Islet of Langerhans (tissue), 1 donor: ENCODE measurements around the gene PAPPA2.
"Not testable (repeated sequence)": the region's sequence is repeated elsewhere in the genome, so short reads cannot be mapped to it uniquely, and the experiment has no call there.

ENCODE experiments used
- FAIRE-seq: peaks from one replicate; lab custom pipeline; 2011; peaks lifted over from hg19 to GRCh38; lab: Jason Lieb, UNC

Gene PAPPA2

DNA sequence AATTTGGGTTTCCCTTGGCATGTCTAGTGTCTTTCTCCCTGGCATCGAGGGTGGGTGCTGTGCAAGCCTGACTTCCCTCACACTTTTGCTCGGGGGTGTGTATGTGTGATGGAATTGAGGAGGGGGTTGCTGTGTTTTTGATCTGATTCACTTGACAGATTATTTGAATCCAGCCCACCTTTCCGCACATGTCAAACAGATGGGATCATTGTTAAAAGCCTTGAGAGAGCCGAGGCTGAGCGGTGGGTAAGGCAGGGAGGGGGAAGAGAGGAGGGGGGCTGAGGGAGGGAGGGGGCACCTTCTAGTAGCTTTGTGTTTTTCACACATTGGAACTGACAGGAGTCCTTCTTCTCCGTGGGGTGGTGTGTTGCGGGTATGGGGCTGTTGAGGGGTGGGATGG lies 90.0 kb downstream of the PAPPA2 start:
- FAIRE-seq, result no peak

DNA sequence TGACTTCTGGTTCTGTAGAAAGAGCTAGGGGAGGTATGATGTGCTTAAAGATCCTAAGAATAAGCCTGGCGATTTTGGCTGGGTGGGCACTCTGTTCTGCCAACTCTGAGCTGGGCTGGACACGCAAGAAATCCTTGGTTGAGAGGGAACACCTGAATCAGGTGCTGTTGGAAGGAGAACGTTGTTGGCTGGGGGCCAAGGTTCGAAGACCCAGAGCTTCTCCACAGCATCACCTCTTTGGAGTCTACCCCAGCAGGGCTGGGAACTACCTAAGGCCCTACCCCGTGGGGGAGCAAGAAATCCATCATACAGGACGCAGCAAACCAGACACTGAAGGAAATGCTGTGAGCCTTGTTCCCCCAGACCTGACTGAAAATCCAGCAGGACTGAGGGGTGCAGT lies 93.3 kb downstream of the PAPPA2 start:
- no peak for FAIRE-seq

DNA sequence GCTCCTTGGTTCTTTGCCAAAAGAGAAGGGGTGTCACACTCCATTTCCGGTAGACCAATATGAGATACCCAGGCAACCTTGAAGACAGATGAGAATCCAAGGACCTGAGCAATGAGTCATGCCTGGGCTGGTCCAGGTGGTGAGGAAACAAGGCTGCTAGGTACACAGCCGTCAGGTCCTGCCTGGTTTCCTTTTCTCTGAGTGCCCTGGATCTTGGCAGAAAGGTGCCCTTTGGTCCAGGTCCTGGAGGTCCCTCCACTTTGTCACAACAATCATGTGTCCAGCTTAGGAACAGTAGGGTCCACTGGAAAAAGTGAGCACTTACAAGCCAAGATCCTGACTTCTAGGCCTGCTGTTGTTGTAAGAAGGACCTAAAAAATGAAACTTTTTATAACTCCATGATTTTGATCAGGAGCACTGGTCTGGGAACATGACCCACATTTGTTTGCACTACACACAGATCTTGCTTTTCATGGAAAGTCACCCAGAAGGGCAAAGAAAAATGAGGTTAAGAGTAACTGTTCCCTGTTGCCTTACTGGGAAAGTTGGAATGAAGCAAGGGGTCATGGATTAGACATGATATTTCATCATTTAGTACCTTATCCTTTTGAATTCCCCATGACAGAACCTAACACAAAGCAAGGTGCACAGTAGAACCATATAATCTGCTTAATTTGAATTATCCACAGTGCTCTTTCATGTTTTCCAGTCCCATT lies 94.7 kb downstream of the PAPPA2 start:
- FAIRE-seq, result peak; percentile 93

DNA sequence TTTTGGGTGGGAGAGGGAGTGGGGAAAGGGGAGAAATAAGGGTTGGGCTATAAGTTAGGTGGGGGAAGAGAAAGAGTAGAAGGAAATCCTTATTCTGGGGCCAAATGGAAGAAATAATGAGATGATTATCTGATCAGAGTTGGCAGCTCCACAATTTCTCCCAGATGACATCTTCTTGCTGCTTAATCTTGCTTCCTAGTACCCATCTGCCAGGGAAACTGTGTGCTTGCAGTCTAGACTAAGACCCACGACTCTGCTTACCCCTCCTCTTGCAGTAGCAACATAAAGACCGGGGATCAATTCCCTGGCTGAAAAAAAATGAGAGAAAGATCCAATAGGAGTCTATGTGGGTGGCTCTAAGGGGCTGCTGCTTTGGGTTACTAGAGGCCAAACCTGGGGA lies 95.6 kb downstream of the PAPPA2 start:
- no peak for FAIRE-seq

DNA sequence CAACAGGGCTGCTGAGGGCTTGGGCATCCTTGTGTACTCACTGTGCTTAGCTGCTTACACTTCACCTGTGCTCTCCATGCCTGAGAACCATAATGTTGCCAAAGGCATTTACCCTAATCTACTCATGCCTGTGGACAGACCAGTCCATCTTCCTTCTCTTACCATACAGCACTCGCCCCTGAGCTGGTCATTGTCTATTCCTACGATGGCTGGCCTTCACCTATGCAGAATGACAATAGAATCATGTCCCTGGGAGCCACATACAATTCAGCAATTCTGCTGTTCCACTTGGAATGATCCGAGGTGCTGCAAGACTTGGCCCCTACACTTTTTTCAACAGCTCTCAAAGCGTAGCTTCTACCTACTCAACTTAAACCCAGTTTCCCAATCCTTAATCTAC lies 96.5 kb downstream of the PAPPA2 start:
- no peak for FAIRE-seq

DNA sequence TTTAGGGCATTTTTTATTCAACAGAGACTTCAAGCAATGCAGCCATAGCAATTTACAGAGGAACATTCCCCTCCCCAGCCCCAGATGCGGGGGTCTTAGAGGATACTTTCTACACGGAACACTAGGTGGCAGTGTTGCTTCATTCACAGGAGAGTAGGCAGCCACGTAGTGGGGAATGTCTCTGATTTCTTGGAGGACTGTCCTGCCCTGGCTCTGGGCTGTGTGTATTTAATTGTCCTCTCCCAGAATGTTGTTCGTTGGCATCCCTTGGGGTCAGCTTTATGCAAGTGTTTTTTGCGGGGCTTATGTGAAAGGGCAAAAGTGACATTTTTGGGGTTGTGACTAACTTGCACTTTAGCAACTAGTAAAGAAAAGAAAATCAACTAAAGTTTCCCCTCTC lies 96.9 kb downstream of the PAPPA2 start:
- peak; percentile 33 for FAIRE-seq

DNA sequence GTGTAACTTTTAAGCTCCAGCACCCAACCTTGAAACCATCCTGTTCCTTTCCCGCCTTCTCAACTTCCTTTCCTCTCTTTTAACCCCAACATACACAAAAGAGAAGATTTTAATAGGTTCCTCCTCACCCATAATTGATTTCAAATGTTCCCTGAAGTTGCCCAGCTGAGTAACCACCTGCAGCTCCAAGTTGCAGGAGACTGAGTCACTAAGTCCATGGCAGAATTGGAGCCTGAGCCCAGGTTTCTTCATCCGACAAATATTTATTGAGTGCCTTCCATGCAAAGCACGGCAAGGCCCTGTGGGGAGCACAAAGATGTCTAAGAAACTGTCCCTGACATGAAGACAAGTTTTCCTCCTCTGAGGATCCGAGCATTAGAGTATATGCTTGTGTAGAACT lies 97.7 kb downstream of the PAPPA2 start:
- no peak for FAIRE-seq

DNA sequence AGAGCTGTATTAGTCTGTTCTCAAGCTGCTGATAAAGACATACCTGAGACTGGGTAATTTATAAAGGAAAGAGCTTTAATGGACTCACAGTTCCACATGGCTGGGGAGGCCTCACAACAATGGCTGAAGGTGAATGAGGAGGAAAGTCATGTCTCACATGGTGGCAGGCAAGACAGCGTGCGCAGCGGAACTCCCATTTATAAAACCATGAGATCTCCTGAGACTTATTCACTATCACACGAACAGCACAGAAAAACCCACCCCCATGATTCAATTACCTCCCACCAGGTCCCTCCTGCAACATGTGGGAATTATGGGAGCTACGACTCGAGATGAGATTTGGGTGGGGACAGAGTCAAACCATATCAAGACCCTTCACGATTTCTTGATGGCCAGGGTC lies 98.8 kb downstream of the PAPPA2 start:
- not testable (repeated sequence) for FAIRE-seq

DNA sequence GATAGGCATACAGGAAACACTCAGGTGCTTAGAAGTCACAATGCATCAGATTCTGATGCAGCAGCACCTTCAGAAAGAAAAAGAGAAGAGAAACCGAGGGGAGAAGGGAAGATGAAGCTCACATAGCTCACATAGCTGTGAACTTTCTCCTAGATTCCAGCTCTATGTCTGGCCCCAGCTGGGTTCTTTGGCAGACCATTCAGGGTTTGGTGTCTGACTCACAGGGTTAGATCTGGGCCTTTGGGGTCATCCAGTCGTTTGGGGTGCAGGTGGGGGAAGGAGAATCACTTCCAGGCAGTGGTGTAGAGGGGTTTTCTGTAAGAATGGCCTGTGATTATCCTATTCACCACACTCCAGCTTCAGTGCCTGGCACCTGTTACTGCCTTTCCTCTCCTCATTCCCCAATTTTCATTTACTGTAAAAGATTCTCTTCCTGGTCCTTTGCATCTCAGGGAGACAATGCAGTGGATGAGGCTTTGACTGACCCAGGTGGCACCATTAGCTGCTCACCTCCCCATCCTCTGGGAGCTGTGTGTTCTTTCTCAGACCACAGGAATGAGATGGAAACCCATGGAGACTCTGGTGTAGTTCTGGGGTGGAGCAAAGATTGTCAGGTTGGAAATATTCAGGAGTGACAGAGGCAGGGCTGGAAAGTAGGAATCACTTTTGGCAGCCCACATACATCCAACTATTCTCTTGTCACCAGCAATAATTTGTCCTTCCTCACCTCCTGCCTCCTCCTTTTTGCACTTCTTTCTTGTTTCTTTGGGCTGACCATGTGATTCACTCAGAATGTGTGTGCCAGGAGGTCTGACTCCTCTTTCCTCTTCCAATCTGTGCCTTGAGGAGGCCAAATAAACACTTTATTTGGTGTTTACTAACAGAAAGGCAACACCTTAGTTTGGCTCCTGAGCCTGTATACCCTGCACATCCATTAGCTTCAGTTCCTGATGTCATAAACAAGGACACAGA lies 103.3 kb downstream of the PAPPA2 start:
- FAIRE-seq, result no peak

DNA sequence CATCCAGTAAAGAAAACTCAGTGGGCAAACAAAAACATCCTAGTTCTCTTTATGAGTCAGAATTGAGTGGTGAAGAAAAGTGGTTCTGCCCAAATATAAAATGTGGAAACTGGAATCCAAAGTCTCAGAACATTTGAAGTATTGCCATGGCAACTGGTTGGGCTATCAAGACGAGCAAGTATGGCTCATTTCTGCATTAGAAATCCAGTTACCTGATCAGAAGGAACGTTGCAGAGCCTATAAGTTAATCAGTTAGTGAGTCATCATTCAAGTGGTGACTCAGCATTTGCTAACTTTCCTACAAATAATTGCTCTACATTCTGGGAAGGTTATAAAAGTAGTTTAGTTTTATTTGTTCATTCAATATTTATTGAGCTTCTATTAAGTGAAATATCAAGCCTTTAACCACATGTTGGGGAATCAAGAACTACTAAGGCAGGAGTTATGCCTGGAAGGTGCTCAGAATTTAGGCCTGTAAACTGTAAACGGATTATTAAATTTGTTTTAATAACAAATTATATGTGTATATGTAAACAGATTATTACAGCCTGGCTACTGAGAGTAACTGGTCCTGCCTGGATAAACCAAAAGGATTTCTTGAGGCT lies 104.3 kb downstream of the PAPPA2 start:
- no peak for FAIRE-seq

DNA sequence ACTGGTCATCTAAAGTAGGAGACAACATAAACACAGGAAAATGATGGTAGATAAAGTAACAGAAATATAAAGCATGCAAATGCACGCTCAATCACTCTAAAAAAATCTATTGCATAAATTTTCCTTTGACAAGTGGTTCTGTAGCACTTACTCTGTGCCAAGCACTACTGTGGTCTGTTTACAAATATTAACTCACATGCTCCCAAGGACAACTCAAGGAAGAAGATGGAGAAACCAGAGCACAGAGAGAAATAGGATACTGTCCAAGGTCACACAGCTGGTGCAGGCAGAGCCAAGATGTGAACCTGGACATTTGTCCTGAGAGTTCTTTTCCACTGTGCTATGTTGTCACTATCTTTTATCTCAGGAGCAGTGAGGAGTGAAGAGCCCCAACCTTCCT lies 105.2 kb downstream of the PAPPA2 start:
- no peak for FAIRE-seq

DNA sequence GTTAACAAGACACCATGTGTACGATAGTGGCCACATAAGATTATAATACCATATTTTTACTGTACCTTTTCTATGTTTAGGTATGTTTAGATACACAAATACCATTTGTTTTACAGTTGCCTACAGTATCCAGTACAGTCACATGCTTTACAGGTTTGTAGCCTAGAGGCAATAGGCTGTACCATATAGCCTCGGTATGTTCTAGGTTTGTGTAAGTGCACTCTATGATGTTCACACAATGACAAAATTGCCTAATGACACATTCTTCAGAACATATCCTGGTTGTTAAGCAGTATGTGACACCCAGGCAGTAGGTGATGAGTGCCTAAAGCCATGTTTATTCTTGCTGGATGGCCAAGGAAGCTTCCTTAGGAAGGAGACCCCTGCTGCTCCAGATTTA lies 111.8 kb downstream of the PAPPA2 start:
- FAIRE-seq, result no peak

DNA sequence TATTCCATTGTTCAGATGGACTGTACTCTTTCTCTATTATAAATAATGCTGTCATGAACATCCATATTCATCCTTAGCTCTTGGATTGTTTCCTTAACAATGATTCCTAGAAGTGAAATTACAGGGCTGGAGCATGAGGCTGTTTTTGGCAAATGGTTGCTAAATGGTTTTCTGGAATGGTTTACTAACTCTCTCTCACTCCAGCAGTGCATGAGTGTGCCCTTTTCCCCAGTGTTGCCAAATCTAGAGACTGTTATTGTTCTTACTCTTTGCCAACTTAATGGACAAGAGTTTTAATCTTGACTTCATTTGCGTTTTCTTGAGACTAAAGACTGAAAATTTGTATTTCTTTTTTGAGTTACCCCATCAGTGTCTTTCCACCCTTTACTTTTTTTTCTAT lies 113.0 kb downstream of the PAPPA2 start:
- FAIRE-seq, result no peak

DNA sequence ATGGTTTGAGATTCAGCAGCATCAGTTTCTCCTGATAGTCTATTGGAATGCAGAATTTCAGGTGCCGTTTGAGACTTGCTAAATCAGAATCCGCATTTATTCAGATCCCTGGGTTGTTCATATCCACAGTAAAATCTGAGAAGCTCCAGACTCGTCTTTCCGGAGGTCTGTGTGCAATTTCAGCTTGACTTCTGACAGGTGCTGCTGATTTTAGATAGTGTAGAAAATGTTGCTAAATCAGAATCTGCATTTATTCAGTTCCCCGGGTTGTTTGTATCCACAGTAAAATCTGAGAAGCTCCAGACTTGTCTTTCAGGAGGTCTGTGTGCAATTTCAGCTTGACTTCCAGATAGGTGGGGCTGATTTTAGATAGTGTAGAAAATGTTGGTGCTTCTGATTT lies 113.7 kb downstream of the PAPPA2 start:
- FAIRE-seq, result no peak

DNA sequence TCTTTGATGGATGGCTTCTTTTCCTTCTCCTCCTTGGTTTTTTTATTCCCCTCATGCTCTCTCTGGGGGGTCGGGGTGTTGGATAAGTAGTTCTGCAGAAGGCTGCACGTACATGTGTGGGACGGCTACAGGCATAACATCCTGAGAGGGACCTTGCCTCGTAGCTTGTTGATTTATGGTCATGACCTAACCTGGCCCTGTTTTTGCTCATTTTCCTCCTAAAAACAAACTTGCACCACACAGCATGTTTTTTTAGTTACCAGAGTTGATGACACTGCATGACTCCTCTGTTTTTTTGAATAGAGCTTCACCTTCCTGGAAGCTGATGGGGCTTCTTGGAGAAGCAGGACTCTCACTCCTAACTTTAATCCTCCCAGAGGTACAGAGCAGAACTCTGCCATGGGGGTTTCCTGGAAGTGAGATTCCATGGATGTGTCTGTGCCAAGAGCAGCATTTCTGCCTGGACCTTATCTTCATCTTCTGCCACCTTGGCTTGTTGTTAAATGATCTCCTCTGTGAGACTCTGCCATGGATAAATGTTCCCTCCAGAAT lies 114.7 kb downstream of the PAPPA2 start:
- no peak for FAIRE-seq

DNA sequence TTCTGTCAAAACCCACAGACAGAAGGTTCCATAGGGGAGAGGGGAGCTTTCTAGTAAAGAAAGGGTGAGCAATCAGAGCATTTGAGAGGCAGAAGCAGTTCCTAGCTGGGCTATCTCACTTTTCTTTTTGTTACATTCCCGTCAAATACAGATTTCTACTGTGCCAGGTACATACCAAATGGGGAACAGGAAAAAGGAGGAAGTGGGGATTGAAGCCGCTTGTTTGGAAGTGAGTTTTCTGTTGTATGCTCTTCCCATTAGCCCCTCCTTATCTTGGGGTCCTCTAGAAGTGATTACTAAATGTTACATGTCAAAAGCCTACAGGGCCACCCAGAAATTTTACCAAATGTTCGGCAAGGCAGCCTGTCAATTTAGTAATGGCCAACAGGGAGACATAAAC lies 116.1 kb downstream of the PAPPA2 start:
- no peak for FAIRE-seq

DNA sequence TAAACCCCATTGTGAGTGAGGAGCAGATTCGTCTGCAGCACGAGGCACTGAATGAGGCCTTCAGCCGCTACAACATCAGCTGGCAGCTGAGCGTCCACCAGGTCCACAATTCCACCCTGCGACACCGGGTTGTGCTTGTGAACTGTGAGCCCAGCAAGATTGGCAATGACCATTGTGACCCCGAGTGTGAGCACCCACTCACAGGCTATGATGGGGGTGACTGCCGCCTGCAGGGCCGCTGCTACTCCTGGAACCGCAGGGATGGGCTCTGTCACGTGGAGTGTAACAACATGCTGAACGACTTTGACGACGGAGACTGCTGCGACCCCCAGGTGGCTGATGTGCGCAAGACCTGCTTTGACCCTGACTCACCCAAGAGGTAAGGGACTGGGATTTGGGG lies 132.2 kb downstream of the PAPPA2 start:
- FAIRE-seq, result no peak

DNA sequence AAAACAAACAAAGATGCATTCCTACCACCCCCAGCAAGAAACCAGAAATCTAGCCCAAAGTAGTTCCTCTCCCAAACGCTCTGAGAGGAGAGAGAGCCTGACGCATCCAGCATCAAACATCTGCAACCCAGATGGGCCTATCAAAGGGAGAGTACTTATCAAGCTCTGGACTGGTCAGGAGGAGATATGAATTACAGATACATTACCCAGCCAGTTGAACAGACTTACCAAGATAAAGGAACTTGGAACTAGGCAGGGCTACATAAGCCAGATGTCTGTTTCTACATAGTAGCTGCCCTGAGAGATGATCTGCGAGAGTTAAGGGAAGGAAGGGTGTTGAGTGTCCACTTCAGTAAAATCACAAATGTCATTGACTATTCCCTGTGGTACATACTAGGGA lies 138.4 kb downstream of the PAPPA2 start:
- no peak for FAIRE-seq

DNA sequence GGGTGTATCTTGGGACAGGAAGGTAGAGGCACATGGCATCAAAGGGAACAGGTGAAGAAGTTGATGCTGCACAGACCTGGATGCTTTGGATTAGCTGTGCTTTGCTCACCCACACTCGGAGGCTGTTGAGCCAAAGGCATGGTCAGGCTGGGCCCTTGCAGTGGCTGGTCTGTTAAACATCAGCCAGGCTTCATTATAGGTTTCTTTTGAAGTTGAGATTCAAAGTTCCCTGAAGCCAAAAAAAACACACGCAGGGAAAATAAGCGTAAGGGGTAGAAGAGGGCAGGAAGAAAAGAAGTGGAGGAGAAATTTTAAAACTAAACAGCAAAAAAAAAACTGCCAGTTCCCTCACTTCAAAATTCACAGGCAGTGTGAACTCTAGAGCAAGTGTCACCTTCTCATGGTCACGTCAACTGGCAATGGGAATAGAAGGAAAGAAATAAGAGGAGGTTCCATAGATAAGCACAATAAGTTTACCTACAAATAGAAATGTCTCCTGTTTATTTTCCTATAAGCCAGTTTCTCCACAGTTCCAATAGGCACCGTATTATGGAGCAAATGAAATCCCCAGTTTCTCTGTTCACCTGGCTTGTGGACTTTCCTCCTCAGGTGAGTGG lies 139.5 kb downstream of the PAPPA2 start:
- FAIRE-seq, result no peak

DNA sequence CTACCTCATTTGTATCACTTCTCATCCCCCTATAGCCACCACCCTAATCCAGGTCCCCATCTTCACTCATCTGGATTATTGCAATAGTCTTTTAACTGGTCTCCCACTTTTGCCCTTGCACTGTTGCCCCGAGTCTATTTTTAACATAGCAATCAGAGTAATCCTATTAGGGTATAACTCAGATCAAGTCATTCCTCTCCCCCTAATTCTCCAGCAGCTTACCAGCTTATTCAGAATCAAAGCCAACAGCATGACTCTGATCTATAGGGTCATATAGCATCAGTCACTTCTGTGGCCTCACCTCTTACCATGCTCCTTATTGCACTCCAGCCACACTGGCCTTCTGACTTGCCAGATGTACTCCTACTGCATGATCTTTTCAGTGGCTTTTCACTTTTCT lies 140.7 kb downstream of the PAPPA2 start:
- no peak for FAIRE-seq

DNA sequence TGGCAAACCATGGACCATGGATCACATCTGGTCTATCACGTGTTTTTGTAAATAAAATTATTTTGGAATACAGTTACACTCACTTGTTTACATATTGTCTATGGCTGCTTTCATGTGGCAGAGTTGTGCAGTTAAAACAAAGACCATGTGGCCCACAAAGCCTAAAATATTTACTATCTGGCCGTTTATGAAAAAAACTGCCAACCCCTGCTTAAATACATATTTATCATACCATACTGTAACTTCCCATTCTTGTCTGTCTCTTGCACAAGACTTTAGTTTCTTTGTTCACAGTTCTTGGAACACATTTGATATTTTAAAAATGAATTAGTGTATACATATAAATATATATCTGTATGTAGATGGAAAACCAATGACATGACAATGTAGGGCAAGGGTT lies 141.5 kb downstream of the PAPPA2 start:
- FAIRE-seq, result no peak

DNA sequence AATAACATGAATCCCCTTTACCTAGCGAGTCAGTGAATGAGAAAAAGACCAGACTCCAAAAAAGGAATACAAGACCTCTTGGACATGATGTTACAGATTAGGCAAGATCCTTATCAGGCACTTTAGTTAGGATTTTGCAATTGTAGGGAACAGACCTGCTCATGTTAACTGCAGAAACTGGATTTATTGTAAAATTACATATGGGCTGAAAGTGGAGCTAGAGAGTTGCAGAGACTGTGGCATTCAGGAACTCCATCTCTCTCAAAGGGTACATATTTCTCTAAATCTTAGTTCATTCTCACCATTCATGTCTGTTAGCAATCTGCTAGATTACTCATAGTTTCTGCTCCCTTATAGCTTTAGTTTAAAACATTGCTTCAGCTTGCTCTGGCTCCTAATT lies 142.2 kb downstream of the PAPPA2 start:
- no peak for FAIRE-seq
